ENCODE results near the gene RNF121. TPM values are rescaled to one million over a fixed set of nuclear protein-coding genes. Genes with fewer than 3 reads are reported as not detected.
"Not testable (repeated sequence)": the region's sequence is repeated elsewhere in the genome, so short reads cannot be mapped to it uniquely, and the experiment has no call there.

The RNF121 gene
- total and polyA plus RNA-seq, 7 donors: 7.2 to 34.6 (median 25.2) TPM

GRCh38 chr11:71908218-71908617, 20.6 kb upstream of the RNF121 start:
- no peak overlapping the region for H3K4me3 ChIP-seq
- TF ChIP-seq POLR2AphosphoS5 (IDR thresholded peaks at IDR 0.05): no peak
- no peak for TF ChIP-seq POLR2A (IDR thresholded peaks at IDR 0.05)
- TF ChIP-seq CTCF (IDR thresholded peaks at IDR 0.05): no peak
- TF ChIP-seq EP300 (IDR thresholded peaks at IDR 0.05): no peak
- intact Hi-C loops (cut with DNase I): no loop called here
- H3K27me3 ChIP-seq: no peaks in the 10 kb centered on the region
- no peak for DNase-seq
- no peaks in the 10 kb centered on the region for H3K4me1 ChIP-seq
- no peaks in the 10 kb centered on the region for H3K9me3 ChIP-seq
- 81 to 91% methylated on average over 9 of the region's 9 CpGs for WGBS, 2 donors
- H3K27ac ChIP-seq: no peak overlapping the region
- peaks cover 0 to 33% (median 3%) of the 10 kb centered on the region in 4 donors for H3K36me3 ChIP-seq

- H3K4me3 ChIP-seq; H3K4me1 ChIP-seq; H3K9me3 ChIP-seq; H3K27me3 ChIP-seq; intact Hi-C loops (cut with DNase I); H3K27ac ChIP-seq; DNase-seq: not testable (repeated sequence)
- H3K36me3 ChIP-seq: peaks cover 0 to 47% (median 14%) of the 10 kb centered on the region in 4 donors
- 87 to 89% methylated on average over 5 of the region's 5 CpGs for WGBS, 2 donors
These were observed 18.1 kb upstream of the RNF121 start for GRCh38 chr11:71910775-71911174.

GRCh38 chr11:71911321-71911985, 17.4 kb upstream of the RNF121 start:
- peaks cover 0 to 54% (median 17%) of the 10 kb centered on the region in 4 donors for H3K36me3 ChIP-seq

GRCh38 chr11:71911986-71912340, 16.9 kb upstream of the RNF121 start:
- WGBS, 2 donors: 69 to 86% methylated on average over 10 of the region's 10 CpGs
- H3K9me3 ChIP-seq; H3K27me3 ChIP-seq; H3K27ac ChIP-seq; H3K4me1 ChIP-seq; H3K4me3 ChIP-seq; intact Hi-C loops (cut with DNase I); DNase-seq: not testable (repeated sequence)
- H3K36me3 ChIP-seq: peaks cover 0 to 56% (median 17%) of the 10 kb centered on the region in 4 donors

More at GRCh38 chr11:71911321-71911985, 17.4 kb upstream of the RNF121 start:
- intact Hi-C loops (cut with DNase I); H3K27me3 ChIP-seq; DNase-seq; H3K4me1 ChIP-seq; H3K27ac ChIP-seq; H3K9me3 ChIP-seq; H3K4me3 ChIP-seq: not testable (repeated sequence)
- WGBS, 2 donors: 85 to 87% methylated on average over 10 of the region's 10 CpGs

GRCh38 chr11:71913756-71914526, 14.9 kb upstream of the RNF121 start:
- no peak for DNase-seq
- H3K4me3 ChIP-seq: no peak overlapping the region
- no peak overlapping the region for H3K27ac ChIP-seq
- H3K27me3 ChIP-seq: no peaks in the 10 kb centered on the region
- intact Hi-C loops (cut with DNase I): no loop called here
- 94% methylated on average over 5 of the region's 5 CpGs for WGBS, 2 donors
- H3K4me1 ChIP-seq: no peaks in the 10 kb centered on the region
- peaks cover 0 to 65% (median 19%) of the 10 kb centered on the region in 4 donors for H3K36me3 ChIP-seq
- TF ChIP-seq CTCF (IDR thresholded peaks at IDR 0.05) (no peak), POLR2A (IDR thresholded peaks at IDR 0.05) (no peak), EP300 (IDR thresholded peaks at IDR 0.05) (no peak), POLR2AphosphoS5 (IDR thresholded peaks at IDR 0.05) (no peak)
- H3K9me3 ChIP-seq: no peaks in the 10 kb centered on the region

- Histone ChIP-seq H3K9me3 (no peaks in the 10 kb centered on the region), H3K27ac (no peak overlapping the region), H3K4me3 (no peak overlapping the region), H3K4me1 (no peaks in the 10 kb centered on the region), H3K36me3 (peaks cover 0 to 65% (median 19%) of the 10 kb centered on the region in 4 donors), H3K27me3 (no peaks in the 10 kb centered on the region)
- intact Hi-C loops (cut with DNase I): no loop called here
- no peak for DNase-seq
- TF ChIP-seq EP300 (IDR thresholded peaks at IDR 0.05): no peak
- no peak for TF ChIP-seq POLR2AphosphoS5 (IDR thresholded peaks at IDR 0.05)
- no peak for TF ChIP-seq POLR2A (IDR thresholded peaks at IDR 0.05)
- TF ChIP-seq CTCF (IDR thresholded peaks at IDR 0.05): no peak
- 92 to 96% methylated on average over 7 of the region's 7 CpGs for WGBS, 2 donors
These were observed 14.1 kb upstream of the RNF121 start for GRCh38 chr11:71914617-71915189.
